Hepatocyte (in vitro differentiated cells): ENCODE results near the gene GRB10.

Source experiments
- CTCF ChIP-seq: fragments of 200-600 bp; sonication (generic); IDR thresholded peaks from 2 replicates; pipeline ENCODE4 v1.5.1; 2016; ENCODE audit warnings: antibody characterized with exemption, mild to moderate bottlenecking; ENCODE audit not compliant: poor library complexity
- EZH2phosphoT487 ChIP-seq: fragments of 200-600 bp; sonication (generic); IDR thresholded peaks from one replicate; pipeline ENCODE4 v1.6.1; 2018; ENCODE audit warnings: antibody characterized with exemption, mild to moderate bottlenecking, low read depth, moderate library complexity; ENCODE audit not compliant: unreplicated experiment, severe bottlenecking

GRCh38 chr7:50560865-50561351 is 221.8 kb downstream of the GRB10 start:
- TF ChIP-seq CTCF = no peak
- TF ChIP-seq EZH2phosphoT487 = no peak
